PFSK-1 (cell line): ENCODE data around the gene PNPLA4. TPM values are rescaled to one million over a fixed set of nuclear protein-coding genes. Genes with fewer than 3 reads are reported as not detected.

Source experiments
- FOXP2 ChIP-seq: optimal IDR thresholded peaks from 2 replicates; pipeline ENCODE3; 2011; ENCODE audit warnings: borderline replicate concordance, control low read depth, inconsistent platforms; ENCODE audit not compliant: insufficient read depth; ENCODE audit errors: extremely low read length, extremely low read depth
- POLR2AphosphoS5 ChIP-seq: IDR thresholded peaks from 2 replicates; pipeline ENCODE4 v1.6.1; 2012; ENCODE audit warnings: low read depth, mild to moderate bottlenecking, control low read depth, low read length, moderate library complexity
- REST ChIP-seq, 2 experiments: IDR thresholded peaks; 2 replicates each; pipeline versions ENCODE4 v1.6.1 to v1.8.0; 2011 to 2012; ENCODE audit warnings: low read depth in 2 of 2, low read length in 2 of 2, control low read depth in 1 of 2, inconsistent platforms in 1 of 2, mild to moderate bottlenecking in 1 of 2, moderate library complexity in 1 of 2; ENCODE audit not compliant: insufficient read depth in 1 of 2
- SIN3A ChIP-seq: IDR thresholded peaks from 2 replicates; pipeline ENCODE4 v1.6.1; 2012; ENCODE audit warnings: mild to moderate bottlenecking, low read length, moderate library complexity, borderline replicate concordance; ENCODE audit not compliant: insufficient read depth
- TAF1 ChIP-seq: IDR thresholded peaks from 2 replicates; pipeline ENCODE4 v1.6.1; 2012; ENCODE audit warnings: low read length, control low read depth, borderline replicate concordance; ENCODE audit not compliant: insufficient read depth
- polyA plus RNA-seq: library from polyadenylated mRNA; unstranded; fragments of >200 nt; gene quantifications from one replicate; pipeline ENCODE4 v1.2.1, GENCODE V29; 2012; ENCODE audit warnings: low read depth, missing spikeins; ENCODE audit not compliant: insufficient read length

The PNPLA4 gene
- 11.0 TPM for polyA plus RNA-seq

DNA sequence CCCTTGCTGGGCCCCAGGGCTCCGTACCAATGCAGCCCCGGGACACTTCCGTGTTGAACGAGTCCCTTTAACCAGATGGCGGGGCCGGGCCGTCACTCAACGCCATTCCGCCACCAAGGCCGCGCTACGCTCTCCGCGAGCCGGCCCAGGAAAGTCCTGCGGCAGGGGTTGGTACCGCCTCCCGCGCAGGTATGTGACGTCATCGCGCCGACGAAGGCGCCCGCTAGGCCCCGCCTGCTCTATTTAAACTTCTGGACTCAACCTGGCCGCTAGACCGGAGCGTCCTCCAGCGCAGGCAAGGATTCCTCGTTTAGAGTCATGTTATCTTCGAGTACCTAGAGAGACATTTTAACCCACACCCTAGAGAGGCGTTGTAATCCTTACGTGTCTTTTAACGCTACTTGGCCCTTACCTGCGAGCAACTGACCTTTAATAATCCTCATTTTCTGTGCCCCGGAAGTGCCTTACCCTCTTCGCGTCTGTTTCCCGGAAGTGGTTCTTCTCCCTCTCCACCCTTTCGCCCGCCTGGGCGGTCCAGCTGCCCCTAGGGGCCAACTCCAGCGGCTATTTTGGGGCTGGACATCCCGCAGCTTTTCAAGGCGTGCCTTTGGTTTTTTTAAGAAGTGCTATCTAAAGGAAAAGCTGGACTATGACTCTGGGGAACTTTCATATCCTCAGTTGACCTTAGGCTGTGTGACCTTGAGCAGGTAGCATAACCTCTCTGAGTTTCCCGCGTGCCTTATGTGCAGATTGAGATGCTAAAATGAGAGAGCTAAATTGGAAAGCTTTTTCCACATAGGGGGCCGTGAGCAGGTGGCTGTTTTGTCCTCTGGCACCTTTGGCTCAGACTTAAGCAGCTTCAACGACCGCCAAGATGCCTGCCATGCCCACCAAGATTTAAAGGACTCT is at the start of gene PNPLA4:
Gene PNPLA4, minus strand, starts transcription at position 155 of the 909 bp plus-strand sequence. CDS start 1,294 bp downstream, outside the sequence.
- peak; percentile 54 for TF ChIP-seq POLR2AphosphoS5
- no peak for TF ChIP-seq TAF1

DNA sequence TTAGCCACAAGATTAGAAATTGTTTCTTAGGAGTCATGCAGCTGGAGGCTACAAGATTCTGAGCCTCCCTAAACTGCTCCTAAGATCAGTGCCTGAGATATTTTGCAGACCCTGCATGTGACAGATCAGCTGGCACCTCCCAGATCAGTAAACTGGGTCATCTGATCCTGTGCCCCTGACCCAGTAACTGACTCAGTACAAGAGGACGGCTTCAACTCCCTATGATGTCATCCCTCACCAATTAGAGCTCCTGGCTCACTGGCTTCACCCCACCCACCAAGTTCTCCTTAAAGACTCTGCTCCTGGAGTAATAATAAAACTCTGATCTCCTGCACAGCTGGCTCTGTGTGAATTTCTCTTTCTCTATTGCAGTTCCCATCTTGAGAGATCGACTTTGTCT is 45.4 kb upstream of the PNPLA4 start:
- TF ChIP-seq FOXP2 (no peak), POLR2AphosphoS5 (no peak), SIN3A (no peak), REST (IDR thresholded peaks at IDR 0.05; ENCODE audit: insufficient read depth in 1 of 2, low read depth in 2 of 2, low read length in 2 of 2) (no peak), TAF1 (no peak)

GRCh38 chrX:7970428-7970827 is 43.2 kb upstream of the PNPLA4 start:
- TF ChIP-seq TAF1: no peak
- TF ChIP-seq SIN3A: no peak
- TF ChIP-seq POLR2AphosphoS5: no peak
- no peak for TF ChIP-seq REST (IDR thresholded peaks at IDR 0.05; ENCODE audit: insufficient read depth in 1 of 2, low read depth in 2 of 2, low read length in 2 of 2)
- TF ChIP-seq FOXP2: no peak

DNA sequence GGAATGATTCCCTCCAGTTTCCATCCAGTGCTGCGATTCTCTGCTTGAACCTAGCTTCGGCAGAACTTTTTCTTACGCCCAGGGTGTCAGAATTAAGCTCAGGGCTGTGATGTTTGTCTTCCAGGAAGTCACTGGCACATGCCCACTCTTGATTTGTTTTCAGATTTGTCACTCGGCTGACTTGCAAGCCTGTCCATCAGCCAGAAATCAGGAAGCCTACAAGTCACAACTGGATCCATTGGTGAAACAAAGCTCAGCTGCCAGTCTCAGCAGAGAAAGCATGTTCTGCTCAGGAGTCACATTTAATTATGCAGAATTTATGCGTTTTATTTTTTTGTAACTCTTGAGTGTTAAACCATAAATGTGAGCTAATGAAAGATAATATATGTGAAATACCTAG is 38.2 kb upstream of the PNPLA4 start:
- TF ChIP-seq REST (IDR thresholded peaks at IDR 0.05; ENCODE audit: insufficient read depth in 1 of 2, low read depth in 2 of 2, low read length in 2 of 2) (no peak), SIN3A (no peak), POLR2AphosphoS5 (no peak), TAF1 (no peak), FOXP2 (no peak)

DNA sequence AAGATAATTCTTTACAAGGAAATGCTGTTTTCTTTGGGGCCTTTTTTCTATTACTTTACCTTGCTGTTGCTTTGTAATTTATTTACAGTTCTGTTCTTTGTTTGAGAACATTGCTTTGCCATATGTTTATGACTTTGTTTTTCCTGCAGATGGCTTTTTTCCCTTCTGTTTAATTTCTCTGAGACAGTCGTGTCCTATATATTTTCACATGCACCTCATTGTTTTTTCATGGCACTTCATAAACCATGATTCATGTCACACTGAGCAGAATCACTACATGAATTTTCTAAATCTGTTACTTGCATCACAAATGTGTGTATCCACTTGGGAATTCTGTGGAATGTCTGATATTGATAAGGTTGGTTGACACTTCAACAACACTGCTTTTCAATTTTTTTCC is 33.0 kb upstream of the PNPLA4 start:
- no peak for TF ChIP-seq TAF1
- TF ChIP-seq REST (IDR thresholded peaks at IDR 0.05; ENCODE audit: insufficient read depth in 1 of 2, low read depth in 2 of 2, low read length in 2 of 2): no peak
- TF ChIP-seq POLR2AphosphoS5: no peak
- TF ChIP-seq FOXP2: no peak
- no peak for TF ChIP-seq SIN3A
